ENCODE data around the gene KCNQ1.
A peak's percentile ranks its signal among the peaks of the same experiment; 100 is the strongest.

The KCNQ1 gene

GRCh38 chr11:2857918-2858317 lies 413.1 kb downstream of the KCNQ1 start:
- no peak for DNase-seq (ENCODE audit: low read depth, low spot score)

- no peak for DNase-seq (ENCODE audit: low read depth, low spot score)
These were observed 414.3 kb downstream of the KCNQ1 start for GRCh38 chr11:2858995-2859698.

- DNase-seq (ENCODE audit: low read depth, low spot score) = no peak
These were observed 414.9 kb downstream of the KCNQ1 start for GRCh38 chr11:2859699-2860037.

GRCh38 chr11:2860636-2861035 lies 415.8 kb downstream of the KCNQ1 start:
- peak; percentile 31 for DNase-seq (ENCODE audit: low read depth, low spot score)

GRCh38 chr11:2862395-2863275 lies 417.8 kb downstream of the KCNQ1 start:
- DNase-seq (ENCODE audit: low read depth, low spot score) = peak; percentile 35

- DNase-seq (ENCODE audit: low read depth, low spot score) = no peak
These were observed 418.4 kb downstream of the KCNQ1 start for GRCh38 chr11:2863276-2863618.

GRCh38 chr11:2864901-2865300 lies 420.1 kb downstream of the KCNQ1 start:
- DNase-seq (ENCODE audit: low read depth, low spot score) = no peak

- DNase-seq (ENCODE audit: low read depth, low spot score) = no peak
These were observed 421.2 kb downstream of the KCNQ1 start for GRCh38 chr11:2865922-2866577.

GRCh38 chr11:2867142-2867541 lies 422.3 kb downstream of the KCNQ1 start:
- DNase-seq (ENCODE audit: low read depth, low spot score) = no peak

- no peak for DNase-seq (ENCODE audit: low read depth, low spot score)
These were observed 423.1 kb downstream of the KCNQ1 start for GRCh38 chr11:2867722-2868505.

GRCh38 chr11:2868506-2869133 lies 423.8 kb downstream of the KCNQ1 start:
- DNase-seq (ENCODE audit: low read depth, low spot score) = no peak

GRCh38 chr11:2869134-2869526 lies 424.3 kb downstream of the KCNQ1 start:
- DNase-seq (ENCODE audit: low read depth, low spot score) = no peak

- no peak for DNase-seq (ENCODE audit: low read depth, low spot score)
These were observed 425.0 kb downstream of the KCNQ1 start for GRCh38 chr11:2869561-2870427.

- no peak for DNase-seq (ENCODE audit: low read depth, low spot score)
These were observed 425.7 kb downstream of the KCNQ1 start for GRCh38 chr11:2870460-2870859.

GRCh38 chr11:2870969-2871680 lies 426.3 kb downstream of the KCNQ1 start:
- DNase-seq (ENCODE audit: low read depth, low spot score) = no peak

- DNase-seq (ENCODE audit: low read depth, low spot score) = no peak
These were observed 430.2 kb downstream of the KCNQ1 start for GRCh38 chr11:2874963-2875362.

- DNase-seq (ENCODE audit: low read depth, low spot score) = no peak
These were observed 432.7 kb downstream of the KCNQ1 start for GRCh38 chr11:2877474-2877873.

- no peak for DNase-seq (ENCODE audit: low read depth, low spot score)
These were observed 434.0 kb downstream of the KCNQ1 start for GRCh38 chr11:2878782-2879181.

GRCh38 chr11:2880646-2881045 lies 435.8 kb downstream of the KCNQ1 start:
- no peak for DNase-seq (ENCODE audit: low read depth, low spot score)

All from astrocyte of the hippocampus (primary cell).